HEK293 (cell line): ENCODE data around the gene TMEM9B.

Experiments
- CTCF ChIA-PET: fragments of 350-600 bp; formaldehyde crosslinking; extraction: SDS; loops from one replicate; lab custom pipeline; 2021; ENCODE audit warnings: antibody characterized with exemption; lab: Yijun Ruan, JAX
- POLR2A ChIA-PET: fragments of 300-600 bp; formaldehyde crosslinking; extraction: SDS; loops from one replicate; lab custom pipeline; 2020; ENCODE audit warnings: antibody characterized with exemption, inconsistent platforms; lab: Yijun Ruan, JAX
- H3K27ac ChIP-seq: fragments of 200-500 bp; sonication (Bioruptor generic); 2 replicates; pipeline ENCODE4 v1.5.1; 2014; ENCODE audit warnings: low read depth, low read length, control low read depth, inconsistent platforms; ENCODE audit errors: extremely low read depth
- H3K36me3 ChIP-seq, 2 experiments: fragments of 200-500 bp in 1 of 2; sonication (Bioruptor generic) in 1 of 2; 1 replicate in 1 of 2; 2 replicates in 1 of 2; pipeline ENCODE4 v1.5.1; 2014 to 2017; ENCODE audit warnings: inconsistent platforms in 2 of 2, low read length in 2 of 2; ENCODE audit not compliant: control insufficient read depth in 2 of 2, insufficient read depth in 1 of 2
- H3K4me1 ChIP-seq: fragments of 200-500 bp; sonication (Bioruptor generic); 2 replicates; pipeline ENCODE4 v1.5.1; 2014; ENCODE audit warnings: mild to moderate bottlenecking, low read length, inconsistent platforms; ENCODE audit not compliant: control insufficient read depth, insufficient read depth
- H3K4me3 ChIP-seq: 2 replicates; pipeline ENCODE4 v1.5.1; 2011; ENCODE audit warnings: low read depth, mild to moderate bottlenecking, control low read depth, low read length, moderate library complexity
- H3K9me3 ChIP-seq: fragments of 200-500 bp; sonication (Bioruptor generic); 2 replicates; pipeline ENCODE4 v1.5.1; 2014; ENCODE audit warnings: low read depth, low read length, inconsistent platforms; ENCODE audit not compliant: control insufficient read depth, insufficient read depth
- GLI4 ChIP-seq: fragments of 450-650 bp; formaldehyde crosslinking; IDR thresholded peaks from 2 replicates; pipeline ENCODE4 v1.5.1; 2016; ENCODE audit warnings: missing biosample characterization, missing genetic modification characterization
- IKZF3 ChIP-seq: fragments of 450-650 bp; IDR thresholded peaks from 2 replicates; pipeline ENCODE4 v1.5.0; 2018; ENCODE audit warnings: missing biosample characterization, mild to moderate bottlenecking, missing genetic modification characterization, moderate library complexity
- PBX3 ChIP-seq: sonication (generic); formaldehyde crosslinking; IDR thresholded peaks from 2 replicates; pipeline ENCODE4 v1.8.1; 2022; ENCODE audit warnings: mild to moderate bottlenecking, moderate library complexity, missing genetic modification reagents
- PRDM1 ChIP-seq: fragments of 450-650 bp; formaldehyde crosslinking; IDR thresholded peaks from 2 replicates; pipeline ENCODE4; 2016; ENCODE audit warnings: missing biosample characterization, missing genetic modification characterization
- SALL2 ChIP-seq: fragments of 450-650 bp; formaldehyde crosslinking; IDR thresholded peaks from 2 replicates; pipeline ENCODE4 v1.5.0; 2017; ENCODE audit warnings: missing biosample characterization, mild to moderate bottlenecking, missing genetic modification characterization, borderline replicate concordance
- SCRT1 ChIP-seq: fragments of 450-650 bp; formaldehyde crosslinking; IDR thresholded peaks from 2 replicates; pipeline ENCODE4 v1.5.1; 2016; ENCODE audit warnings: missing biosample characterization, missing genetic modification characterization, borderline replicate concordance
- WT1 ChIP-seq: fragments of 450-650 bp; formaldehyde crosslinking; IDR thresholded peaks from 2 replicates; pipeline ENCODE4 v1.5.1; 2016; ENCODE audit warnings: missing biosample characterization, missing genetic modification characterization
- ZBTB48 ChIP-seq: fragments of 450-650 bp; formaldehyde crosslinking; IDR thresholded peaks from 2 replicates; pipeline ENCODE4 v1.5.1; 2016; ENCODE audit warnings: missing biosample characterization, missing genetic modification characterization
- ZEB2 ChIP-seq: fragments of 450-650 bp; formaldehyde crosslinking; IDR thresholded peaks from 2 replicates; pipeline ENCODE4 v1.5.1; 2016; ENCODE audit warnings: missing biosample characterization, missing genetic modification characterization
- ZNF146 ChIP-seq: fragments of 450-650 bp; formaldehyde crosslinking; IDR thresholded peaks from 2 replicates; pipeline ENCODE4 v1.5.1; 2016; ENCODE audit warnings: missing biosample characterization, missing genetic modification characterization
- ZNF155 ChIP-seq: fragments of 450-650 bp; formaldehyde crosslinking; IDR thresholded peaks from 2 replicates; pipeline ENCODE4 v1.5.1; 2016; ENCODE audit warnings: missing biosample characterization, missing genetic modification characterization
- ZNF16 ChIP-seq: fragments of 450-650 bp; formaldehyde crosslinking; IDR thresholded peaks from 2 replicates; pipeline ENCODE4 v1.5.1; 2016; ENCODE audit warnings: low read depth, missing biosample characterization, missing genetic modification characterization
- ZNF175 ChIP-seq: fragments of 450-650 bp; formaldehyde crosslinking; IDR thresholded peaks from 2 replicates; pipeline ENCODE4 v1.5.1; 2016; ENCODE audit warnings: missing biosample characterization, missing genetic modification characterization
- ZNF214 ChIP-seq: fragments of 450-650 bp; formaldehyde crosslinking; IDR thresholded peaks from 2 replicates; pipeline ENCODE4 v1.5.1; 2017; ENCODE audit warnings: missing biosample characterization, mild to moderate bottlenecking, missing genetic modification characterization, borderline replicate concordance
- ZNF24 ChIP-seq: fragments of 450-650 bp; formaldehyde crosslinking; IDR thresholded peaks from 2 replicates; pipeline ENCODE4 v1.5.1; 2016; ENCODE audit warnings: missing biosample characterization, missing genetic modification characterization
- ZNF266 ChIP-seq: fragments of 450-650 bp; formaldehyde crosslinking; IDR thresholded peaks from 2 replicates; pipeline ENCODE4 v1.5.1; 2016; ENCODE audit warnings: missing biosample characterization, missing genetic modification characterization, low read depth
- ZNF280D ChIP-seq: fragments of 450-650 bp; formaldehyde crosslinking; IDR thresholded peaks from 2 replicates; pipeline ENCODE4 v1.5.1; 2016; ENCODE audit warnings: missing biosample characterization, missing genetic modification characterization
- ZNF292 ChIP-seq: fragments of 450-650 bp; formaldehyde crosslinking; IDR thresholded peaks from 2 replicates; pipeline ENCODE4 v1.5.1; 2016; ENCODE audit warnings: low read depth, missing biosample characterization, missing genetic modification characterization, borderline replicate concordance
- ZNF335 ChIP-seq: fragments of 450-650 bp; formaldehyde crosslinking; conservative IDR thresholded peaks from 2 replicates; pipeline ENCODE4 v1.5.1; 2016; ENCODE audit warnings: missing biosample characterization, missing genetic modification characterization
- ZNF510 ChIP-seq: fragments of 450-650 bp; formaldehyde crosslinking; IDR thresholded peaks from 2 replicates; pipeline ENCODE4 v1.5.1; 2018; ENCODE audit warnings: mild to moderate bottlenecking, missing genetic modification characterization, missing biosample characterization; ENCODE audit not compliant: insufficient replicate concordance
- ZNF544 ChIP-seq: fragments of 450-650 bp; formaldehyde crosslinking; IDR thresholded peaks from 2 replicates; pipeline ENCODE4 v1.5.0; 2017; ENCODE audit warnings: missing biosample characterization, missing genetic modification characterization
- ZNF561 ChIP-seq: fragments of 450-650 bp; IDR thresholded peaks from 2 replicates; pipeline ENCODE4 v1.5.1; 2018; ENCODE audit warnings: missing biosample characterization, missing genetic modification characterization, borderline replicate concordance
- ZNF600 ChIP-seq: fragments of 450-650 bp; formaldehyde crosslinking; IDR thresholded peaks from 2 replicates; pipeline ENCODE4 v1.5.1; 2016; ENCODE audit warnings: missing biosample characterization, missing genetic modification characterization
- ZNF660 ChIP-seq: fragments of 450-650 bp; IDR thresholded peaks from 2 replicates; pipeline ENCODE4 v1.5.1; 2018; ENCODE audit warnings: missing biosample characterization, mild to moderate bottlenecking, missing genetic modification characterization
- ZNF664 ChIP-seq: fragments of 450-650 bp; formaldehyde crosslinking; IDR thresholded peaks from 2 replicates; pipeline ENCODE4 v1.5.1; 2016; ENCODE audit warnings: missing biosample characterization, missing genetic modification characterization
- ZNF830 ChIP-seq: fragments of 450-650 bp; IDR thresholded peaks from 2 replicates; pipeline ENCODE4 v1.5.0; 2018; ENCODE audit warnings: missing biosample characterization, missing genetic modification characterization, low read depth, mild to moderate bottlenecking, moderate library complexity

Gene TMEM9B

GRCh38 chr11:8963569-8964323, 496 bp downstream of the TMEM9B start (continued):
- no peak for TF ChIP-seq PBX3
- TF ChIP-seq ZNF175: no peak
- no peak for TF ChIP-seq ZNF292 (tag by site-specific recombination)
- 0 out of 2 replicates have a peak, but pooled peaks have one; percentile 61 for TF ChIP-seq ZNF600 (tag by site-specific recombination)
- TF ChIP-seq SCRT1 (tag by site-specific recombination): no peak
- TF ChIP-seq IKZF3 (tag by site-specific recombination): no peak
- TF ChIP-seq ZBTB48 (tag by site-specific recombination): no peak
- TF ChIP-seq ZNF561 (tag by site-specific recombination): 0 out of 2 replicates have a peak, but pooled peaks have one; percentile 68
- peak; percentile 98; the same call in 1 of the 2 replicates for TF ChIP-seq ZNF335

GRCh38 chr11:8962841-8963240, 1.4 kb downstream of the TMEM9B start:
- Histone ChIP-seq H3K27ac (no peak overlapping the region), H3K36me3 (peaks cover 0 to 11% of the 10 kb centered on the region in 2 experiments; a peak in 1 of 3 replicates), H3K9me3 (no peaks in the 10 kb centered on the region), H3K4me3 (no peak overlapping the region), H3K4me1 (no peaks in the 10 kb centered on the region)
- TF ChIP-seq ZNF266 (tag by site-specific recombination) (no peak), PRDM1 (tag by site-specific recombination) (no peak), ZNF280D (tag by site-specific recombination) (no peak), ZNF660 (tag by site-specific recombination) (no peak), ZNF510 (tag by site-specific recombination) (no peak), GLI4 (tag by site-specific recombination) (no peak), ZNF830 (tag by site-specific recombination) (no peak), ZNF544 (tag by site-specific recombination) (no peak), ZEB2 (tag by site-specific recombination) (no peak), ZNF664 (no peak), ZNF16 (no peak), WT1 (tag by site-specific recombination) (no peak), ZNF155 (tag by site-specific recombination) (no peak), ZNF214 (tag by site-specific recombination) (no peak), ZNF24 (no peak), ZNF146 (no peak), SALL2 (tag by site-specific recombination) (no peak)
- ChIA-PET POLR2A (interaction anchor here (1.0 kb wide), 1 partner anchor 274 kb away, joined by 3 read pairs; no protein-coding TSS in a partner anchor), CTCF (interaction anchor here (0.9 to 1.4 kb wide), 3 partner anchors 46 to 770 kb away, joined by 3 to 5 read pairs (median 5); no protein-coding TSS in a partner anchor)
